ENCODE measurements around the gene CNTNAP2.

DNA sequence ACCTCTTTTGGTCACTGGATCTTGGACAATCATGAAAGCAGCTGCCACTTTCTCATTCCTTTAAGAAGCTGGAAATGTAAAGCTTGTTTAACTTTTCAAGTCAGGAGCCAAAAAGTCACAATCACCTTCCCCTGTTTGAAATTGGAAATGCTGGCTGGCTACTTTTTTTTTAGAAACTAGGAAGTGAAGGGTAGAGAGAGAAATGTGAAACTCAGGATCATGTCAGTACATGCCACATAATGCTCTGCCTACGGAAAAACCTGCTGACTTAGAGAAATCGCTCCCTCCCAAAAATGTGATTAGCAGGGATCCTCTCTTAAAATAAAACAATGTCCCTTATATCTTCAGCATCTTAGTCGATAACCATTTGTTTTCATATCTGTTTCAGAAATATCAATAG, 2285.6 kb downstream of the CNTNAP2 start:
- TF ChIP-seq EZH2 (IDR thresholded peaks at IDR 0.05) (no peak), POLR2AphosphoS5 (IDR thresholded peaks at IDR 0.05; ENCODE audit: borderline replicate concordance, low read depth, low read length) (no peak), FOXP2 (optimal IDR thresholded peaks at IDR 0.05; ENCODE audit: control extremely low read depth, extremely low read length, insufficient read depth) (no peak)
